Fibroblast of pulmonary artery (primary cell): ENCODE data around the gene NLRP4.

Experiments used
- DNase-seq: peaks from one replicate; pipeline ENCODE4 v3.0.0-alpha.2; 2010; ENCODE audit warnings: low read depth
- H3K4me3 ChIP-seq: replicated peaks from 2 replicates; pipeline ENCODE4 v1.5.1; 2011; ENCODE audit warnings: low read depth, mild to moderate bottlenecking, control low read depth, low read length, moderate library complexity
- CTCF ChIP-seq: IDR thresholded peaks from 2 replicates; pipeline ENCODE4 v1.5.1; 2011; ENCODE audit warnings: mild to moderate bottlenecking, control low read depth, low read length, inconsistent platforms; ENCODE audit errors: missing control alignments

The NLRP4 gene

GRCh38 chr19:55930996-55931515, 94.7 kb downstream of the NLRP4 start:
- DNase-seq: no peak
- no peak for TF ChIP-seq CTCF
- no peak overlapping the region for H3K4me3 ChIP-seq
